GM19438 (cell line): Measurements from ENCODE around the gene PCNX3.

ENCODE experiments used
- ATAC-seq: cut with Tn5 transposase; IDR thresholded peaks from one replicate; pipeline ENCODE4 v1.9.1; 2021; ENCODE audit warnings: low read depth; ENCODE audit not compliant: unreplicated experiment

PCNX3 gene

GRCh38 chr11:65615229-65615949 lies at the start of gene PCNX3:
Gene PCNX3 (plus strand): TSS chr11:65615776. CDS start chr11:65616312, 536 bp downstream.
- ATAC-seq = peak; percentile 73

- ATAC-seq = peak; percentile 3
Measured at GRCh38 chr11:65569164-65569972, 46.2 kb upstream of the PCNX3 start.

- ATAC-seq = peak; percentile 51
Measured at GRCh38 chr11:65569973-65570918, 45.3 kb upstream of the PCNX3 start, which contains the start of gene ZNRD2. Gene ZNRD2 (plus strand): TSS chr11:65570477. CDS start chr11:65570492, 15 bp downstream.

- ATAC-seq = no peak
Measured at GRCh38 chr11:65571420-65571819, 44.2 kb upstream of the PCNX3 start.

- no peak for ATAC-seq
Measured at GRCh38 chr11:65571940-65572339, 43.6 kb upstream of the PCNX3 start.

GRCh38 chr11:65572356-65573051 lies 43.1 kb upstream of the PCNX3 start, which contains the start of gene FAM89B:
Gene FAM89B (plus strand): TSS chr11:65572538. CDS start chr11:65572670, 132 bp downstream.
- ATAC-seq = no peak

- ATAC-seq = no peak
Measured at GRCh38 chr11:65573391-65574079, 42.0 kb upstream of the PCNX3 start.

- ATAC-seq = peak; percentile 27
Measured at GRCh38 chr11:65574109-65574810, 41.3 kb upstream of the PCNX3 start.

GRCh38 chr11:65574811-65575567 lies 40.6 kb upstream of the PCNX3 start:
- no peak for ATAC-seq

GRCh38 chr11:65575568-65576231 lies 39.9 kb upstream of the PCNX3 start, which contains the start of gene EHBP1L1:
Gene EHBP1L1 (plus strand): TSS chr11:65576053. CDS start chr11:65576303, 250 bp downstream.
- ATAC-seq = no peak

GRCh38 chr11:65576232-65576866 lies 39.2 kb upstream of the PCNX3 start:
- no peak for ATAC-seq

GRCh38 chr11:65576867-65577755 lies 38.5 kb upstream of the PCNX3 start:
- no peak for ATAC-seq

- no peak for ATAC-seq
Measured at GRCh38 chr11:65577756-65578109, 37.8 kb upstream of the PCNX3 start.

GRCh38 chr11:65578134-65578533 lies 37.4 kb upstream of the PCNX3 start:
- no peak for ATAC-seq

- ATAC-seq = no peak
Measured at GRCh38 chr11:65578667-65579066, 36.9 kb upstream of the PCNX3 start.

- ATAC-seq = no peak
Measured at GRCh38 chr11:65579291-65579690, 36.3 kb upstream of the PCNX3 start.
